Tibial artery (tissue), 4 donors: ENCODE results near the gene PDE4B.
"Not testable (repeated sequence)": the region's sequence is repeated elsewhere in the genome, so short reads cannot be mapped to it uniquely, and the experiment has no call there.

Source experiments
- DNase-seq, 2 donors: peaks; one replicate each; pipeline ENCODE4 v3.0.0-alpha.2; 2019
- H3K27ac ChIP-seq, 2 donors: fragments of 200-600 bp; sonication (generic) in 1 of 2; 1 replicate in 1 of 2; 2 replicates in 1 of 2; pipeline ENCODE4 v1.5.1; 2018 to 2019; ENCODE audit warnings: mild to moderate bottlenecking in 1 of 2
- H3K27me3 ChIP-seq, 2 donors: fragments of 200-600 bp; sonication (generic) in 1 of 2; one replicate each; pipeline versions ENCODE4 v1.5.1 to v1.6.0; 2016 to 2019
- H3K36me3 ChIP-seq, 3 donors: fragments of 200-600 bp; sonication (generic) in 2 of 3; one replicate each; pipeline ENCODE4 v1.5.1; 2016 to 2019; ENCODE audit warnings: mild to moderate bottlenecking in 2 of 3
- H3K4me1 ChIP-seq, 4 donors: fragments of 200-600 bp; sonication (generic) in 2 of 4; 1 replicate in 3 of 4; 2 replicates in 1 of 4; pipeline ENCODE4 v1.5.1; 2016 to 2019
- H3K4me3 ChIP-seq, 2 donors: fragments of 200-600 bp; sonication (generic) in 1 of 2; 1 replicate in 1 of 2; 2 replicates in 1 of 2; pipeline ENCODE4 v1.5.1; 2018 to 2019; ENCODE audit warnings: mild to moderate bottlenecking in 2 of 2
- H3K9me3 ChIP-seq, 3 donors: fragments of 200-600 bp; sonication (generic) in 1 of 3; one replicate each; pipeline ENCODE4 v1.5.1; 2016 to 2019
- intact Hi-C: fragments of 100-400 bp; cut with DNase I; formaldehyde crosslinking; loops from one replicate; pipeline ENCODE4 v1.15.0; 2023; ENCODE audit warnings: low total_unique reads
- TF ChIP-seq, protein P1 (sequence below), 2 experiments: fragments of 200-600 bp in 1 of 2; fragments of 450-650 bp in 1 of 2; IDR thresholded peaks; one replicate each; pipeline ENCODE4 v1.5.1; 2017 to 2019; ENCODE audit warnings: antibody characterized with exemption in 2 of 2, mild to moderate bottlenecking in 1 of 2, moderate library complexity in 1 of 2

PDE4B gene

DNA sequence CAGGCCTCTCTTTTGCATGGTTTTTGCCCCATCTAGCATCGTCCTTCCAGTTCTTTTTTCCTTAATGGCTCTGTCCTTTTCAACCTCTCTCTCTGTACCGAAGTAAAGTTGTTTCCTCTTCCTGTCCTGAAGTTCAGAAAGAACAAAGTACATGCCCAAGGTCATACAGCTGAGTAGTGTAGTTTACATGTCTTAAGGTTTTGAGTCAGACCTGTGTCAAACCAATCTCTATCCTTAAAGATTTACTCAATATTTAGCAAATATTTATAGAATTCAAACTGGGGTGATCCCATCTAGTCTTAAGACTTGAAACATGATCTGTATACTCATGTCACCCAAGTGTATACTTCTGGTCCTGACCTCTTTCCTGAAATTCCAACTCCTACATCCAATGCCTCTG lies 622.6 kb downstream of the PDE4B start:
- peaks cover 0 to 18% (median 0%) of the 10 kb centered on the region in 3 donors for H3K9me3 ChIP-seq
- TF ChIP-seq, protein P1, sequence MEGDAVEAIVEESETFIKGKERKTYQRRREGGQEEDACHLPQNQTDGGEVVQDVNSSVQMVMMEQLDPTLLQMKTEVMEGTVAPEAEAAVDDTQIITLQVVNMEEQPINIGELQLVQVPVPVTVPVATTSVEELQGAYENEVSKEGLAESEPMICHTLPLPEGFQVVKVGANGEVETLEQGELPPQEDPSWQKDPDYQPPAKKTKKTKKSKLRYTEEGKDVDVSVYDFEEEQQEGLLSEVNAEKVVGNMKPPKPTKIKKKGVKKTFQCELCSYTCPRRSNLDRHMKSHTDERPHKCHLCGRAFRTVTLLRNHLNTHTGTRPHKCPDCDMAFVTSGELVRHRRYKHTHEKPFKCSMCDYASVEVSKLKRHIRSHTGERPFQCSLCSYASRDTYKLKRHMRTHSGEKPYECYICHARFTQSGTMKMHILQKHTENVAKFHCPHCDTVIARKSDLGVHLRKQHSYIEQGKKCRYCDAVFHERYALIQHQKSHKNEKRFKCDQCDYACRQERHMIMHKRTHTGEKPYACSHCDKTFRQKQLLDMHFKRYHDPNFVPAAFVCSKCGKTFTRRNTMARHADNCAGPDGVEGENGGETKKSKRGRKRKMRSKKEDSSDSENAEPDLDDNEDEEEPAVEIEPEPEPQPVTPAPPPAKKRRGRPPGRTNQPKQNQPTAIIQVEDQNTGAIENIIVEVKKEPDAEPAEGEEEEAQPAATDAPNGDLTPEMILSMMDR (IDR thresholded peaks at IDR 0.05), result no peak
- H3K36me3 ChIP-seq, result no peaks in the 10 kb centered on the region
- no peaks in the 10 kb centered on the region for H3K4me1 ChIP-seq
- intact Hi-C loops, result no loop called here
- no peak overlapping the region for H3K27ac ChIP-seq
- no peak overlapping the region for H3K4me3 ChIP-seq
- no peaks in the 10 kb centered on the region for H3K27me3 ChIP-seq
- no peak for DNase-seq

DNA sequence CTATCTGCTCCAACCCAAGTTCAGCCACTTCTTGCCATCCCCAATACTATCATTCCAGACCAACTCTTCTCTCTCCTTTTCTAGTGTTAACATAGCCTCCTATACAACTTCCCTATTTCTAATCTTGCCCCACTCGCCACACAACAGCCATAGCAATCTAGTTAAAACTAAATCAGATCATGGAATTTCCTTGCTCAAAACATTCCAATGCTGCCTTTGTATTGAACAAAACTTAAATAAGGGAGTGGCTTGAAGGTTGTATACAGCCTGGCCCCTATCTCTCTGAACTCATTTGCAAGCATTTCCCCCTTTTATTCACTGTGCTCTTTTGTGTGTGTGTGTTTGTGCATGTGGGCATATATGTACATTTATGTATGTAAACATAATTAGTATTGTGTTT lies 623.2 kb downstream of the PDE4B start:
- H3K27ac ChIP-seq, result no peak overlapping the region
- no peaks in the 10 kb centered on the region for H3K27me3 ChIP-seq
- DNase-seq, result no peak
- H3K36me3 ChIP-seq, result no peaks in the 10 kb centered on the region
- H3K9me3 ChIP-seq, result peaks cover 0 to 18% (median 0%) of the 10 kb centered on the region in 3 donors
- H3K4me3 ChIP-seq, result no peak overlapping the region
- TF ChIP-seq, protein P1 (IDR thresholded peaks at IDR 0.05), result no peak
- no peaks in the 10 kb centered on the region for H3K4me1 ChIP-seq
- intact Hi-C loops, result no loop called here

DNA sequence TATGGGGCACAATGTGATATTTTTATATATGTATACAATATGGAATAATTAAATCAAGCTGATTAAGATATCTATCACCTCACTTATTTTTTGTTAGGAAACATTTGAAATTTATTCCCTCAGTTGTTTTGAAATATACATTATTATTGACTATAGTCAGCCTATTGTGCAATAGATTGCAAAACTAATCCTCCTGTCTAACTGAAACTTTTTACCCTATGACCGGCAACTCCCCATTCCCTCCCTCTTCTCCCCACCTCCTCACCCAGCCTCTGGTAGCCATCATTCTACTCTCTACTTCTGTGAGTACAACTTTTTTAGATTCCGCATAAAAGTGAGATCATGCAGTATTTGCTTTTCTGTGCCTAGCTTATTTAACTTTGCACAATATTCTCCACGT lies 623.6 kb downstream of the PDE4B start:
- intact Hi-C loops, result no loop called here
- no peak for DNase-seq
- Histone ChIP-seq H3K36me3 (no peaks in the 10 kb centered on the region), H3K27me3 (no peaks in the 10 kb centered on the region), H3K27ac (no peak overlapping the region), H3K4me1 (no peaks in the 10 kb centered on the region), H3K9me3 (peaks cover 0 to 18% (median 0%) of the 10 kb centered on the region in 3 donors), H3K4me3 (no peak overlapping the region)
- TF ChIP-seq, protein P1 (IDR thresholded peaks at IDR 0.05), result no peak

DNA sequence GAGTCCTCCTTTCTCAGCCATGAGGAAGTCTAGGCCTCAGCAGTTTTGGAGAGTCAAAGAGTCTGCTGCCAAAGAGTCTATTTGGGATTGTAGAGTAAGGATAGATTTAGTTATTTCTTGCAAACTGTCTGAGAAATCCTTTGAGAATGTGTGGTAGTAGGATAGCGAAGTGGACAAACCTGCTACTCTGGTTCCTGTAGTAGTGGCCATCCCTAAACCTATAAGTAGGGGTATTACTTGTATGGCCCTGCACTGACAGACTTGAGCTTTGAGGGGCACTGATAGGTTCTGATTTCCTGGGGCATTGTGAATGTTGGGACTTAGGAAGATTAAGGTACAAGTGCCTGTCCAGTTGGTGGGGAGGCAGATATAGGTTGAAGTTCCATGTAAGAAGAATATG lies 625.3 kb downstream of the PDE4B start:
- no peaks in the 10 kb centered on the region for H3K27me3 ChIP-seq
- TF ChIP-seq, protein P1 (IDR thresholded peaks at IDR 0.05), result no peak
- intact Hi-C loops, result no loop called here
- no peaks in the 10 kb centered on the region for H3K36me3 ChIP-seq
- H3K27ac ChIP-seq, result no peak overlapping the region
- peaks cover 0 to 18% (median 0%) of the 10 kb centered on the region in 3 donors for H3K9me3 ChIP-seq
- DNase-seq, result no peak
- no peak overlapping the region for H3K4me3 ChIP-seq
- H3K4me1 ChIP-seq, result no peaks in the 10 kb centered on the region

DNA sequence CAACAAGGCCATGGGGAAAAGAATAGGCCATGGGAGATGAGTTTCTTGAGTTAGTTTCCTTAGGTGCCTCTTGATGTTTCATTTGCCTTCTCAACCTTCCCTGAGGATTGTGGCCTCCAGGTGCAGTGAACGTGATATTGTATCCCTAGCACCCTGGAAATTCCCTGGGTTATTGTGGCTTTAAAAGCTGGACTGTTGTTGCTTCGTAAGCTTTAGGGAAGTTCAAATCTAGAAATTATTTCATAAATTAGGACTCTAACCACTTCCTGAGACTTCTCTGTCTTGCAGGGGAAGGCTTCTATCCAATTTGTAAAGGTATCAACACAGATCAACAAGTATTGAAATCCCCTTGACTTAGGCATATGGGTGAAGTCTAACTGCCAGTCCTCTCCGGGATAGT lies 627.5 kb downstream of the PDE4B start:
- intact Hi-C loops, H3K4me3 ChIP-seq, H3K27me3 ChIP-seq, H3K36me3 ChIP-seq, H3K4me1 ChIP-seq, H3K27ac ChIP-seq, DNase-seq: not testable (repeated sequence)
- peaks cover 0 to 18% (median 0%) of the 10 kb centered on the region in 3 donors for H3K9me3 ChIP-seq

DNA sequence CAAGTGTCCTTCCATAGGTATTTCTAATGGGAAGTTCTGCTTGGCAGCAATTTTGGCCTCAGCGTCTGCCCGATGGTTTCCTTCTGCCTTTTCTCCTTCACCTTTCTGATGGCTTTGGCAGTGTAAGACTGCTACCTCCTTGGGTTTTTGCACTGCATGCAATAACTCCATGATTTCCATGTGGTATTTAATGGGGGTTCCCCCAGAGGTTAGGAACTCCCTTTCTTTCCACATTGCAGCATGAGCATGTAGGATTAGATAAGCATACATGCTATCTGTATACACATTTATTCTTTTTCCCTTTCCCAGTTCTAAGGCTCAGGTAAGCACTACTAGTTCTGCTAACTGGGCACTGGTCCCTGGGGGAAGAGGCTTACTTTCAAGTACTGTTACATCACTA lies 628.2 kb downstream of the PDE4B start:
- DNase-seq, H3K4me3 ChIP-seq, intact Hi-C loops, H3K27me3 ChIP-seq, H3K36me3 ChIP-seq, H3K4me1 ChIP-seq, H3K27ac ChIP-seq: not testable (repeated sequence)
- peaks cover 0 to 18% (median 0%) of the 10 kb centered on the region in 3 donors for H3K9me3 ChIP-seq

DNA sequence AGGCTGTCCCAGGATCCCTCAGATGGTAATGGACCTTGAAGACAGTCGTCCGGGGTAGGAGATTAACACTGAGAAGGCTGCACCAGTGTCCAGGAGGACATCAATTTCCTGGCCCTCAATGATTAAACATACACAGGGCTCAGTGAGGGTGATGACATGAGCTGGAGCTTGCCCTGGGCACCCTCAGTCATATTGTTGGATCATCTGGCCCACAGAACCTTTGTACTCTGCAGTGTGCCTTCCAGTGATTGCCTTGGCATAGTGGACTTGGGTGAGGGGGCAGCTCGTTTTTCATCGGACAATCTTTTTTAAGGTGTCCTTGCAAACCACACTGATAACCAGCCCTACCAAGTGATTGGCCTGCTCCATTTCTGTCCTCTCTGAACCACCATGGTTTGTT lies 630.1 kb downstream of the PDE4B start:
- Histone ChIP-seq H3K27me3 (no peaks in the 10 kb centered on the region), H3K9me3 (peaks cover 0 to 8% (median 0%) of the 10 kb centered on the region in 3 donors), H3K27ac (no peak overlapping the region), H3K36me3 (no peaks in the 10 kb centered on the region), H3K4me3 (no peak overlapping the region), H3K4me1 (no peaks in the 10 kb centered on the region)
- TF ChIP-seq, protein P1 (IDR thresholded peaks at IDR 0.05), result no peak
- intact Hi-C loops, result no loop called here
- DNase-seq, result no peak
